Measurements from ENCODE around the gene NRP2.

DNA sequence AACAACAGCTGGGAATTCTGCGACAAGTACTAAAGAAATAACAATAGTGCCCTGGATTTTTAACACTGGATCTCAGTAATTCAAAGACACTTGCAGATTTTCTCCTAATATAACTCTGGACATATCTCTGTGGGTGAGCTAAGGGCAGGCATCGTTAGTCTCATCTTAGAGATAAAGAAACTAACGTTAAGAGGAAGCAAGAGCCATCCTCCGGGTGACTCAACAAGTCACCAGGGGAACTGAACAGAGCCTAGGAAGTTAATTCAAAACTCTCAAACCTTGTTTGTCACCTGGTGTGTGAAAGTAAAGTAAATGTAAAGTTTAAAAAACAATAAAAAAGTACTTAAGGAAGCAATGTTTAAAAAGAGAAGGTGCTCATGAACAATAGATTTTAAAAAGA lies 41.6 kb upstream of the NRP2 start:
- TF ChIP-seq CTCF (IDR thresholded peaks at IDR 0.05; ENCODE audit: low read depth, low read length, poor library complexity, severe bottlenecking): no peak
- TF ChIP-seq EZH2phosphoT487 (IDR thresholded peaks at IDR 0.05; ENCODE audit: borderline replicate concordance, low read length): no peak

All from DOHH2 (cell line).